AG04450 (cell line): ENCODE results near the gene TPX2. TPM values are rescaled to one million over a fixed set of nuclear protein-coding genes. Genes with fewer than 3 reads are reported as not detected.

Experiments used
- CTCF ChIA-PET: fragments of 300-600, 350-600 bp; formaldehyde crosslinking; extraction: SDS; loops from one replicate; lab custom pipeline; 2022; ENCODE audit warnings: antibody characterized with exemption, inconsistent platforms; lab: Charles Lee
- POLR2A ChIA-PET: fragments of 350-600 bp; formaldehyde crosslinking; extraction: SDS; loops from one replicate; lab custom pipeline; 2021; ENCODE audit warnings: antibody characterized with exemption, inconsistent platforms; lab: Yijun Ruan, JAX
- DNase-seq: peaks from one replicate; pipeline ENCODE4 v3.0.0-alpha.2; 2011; ENCODE audit warnings: low read depth, low spot score
- H3K27ac ChIP-seq: one replicate; pipeline ENCODE4 v1.5.1; 2012; ENCODE audit warnings: low read depth, low read length, control low read depth
- H3K27me3 ChIP-seq: one replicate; pipeline ENCODE4 v1.6.0; 2012; ENCODE audit warnings: low read length; ENCODE audit not compliant: control insufficient read depth, insufficient read depth
- H3K4me3 ChIP-seq: 2 replicates; pipeline ENCODE4 v1.5.1; 2011; ENCODE audit warnings: mild to moderate bottlenecking, low read depth, low read length, control low read depth
- H3K9me3 ChIP-seq: 2 replicates; pipeline ENCODE4 v1.5.1; 2012; ENCODE audit warnings: low read length; ENCODE audit not compliant: control insufficient read depth, insufficient read depth
- CTCF ChIP-seq: IDR thresholded peaks from 2 replicates; pipeline ENCODE4 v1.5.1; 2011; ENCODE audit warnings: low read depth, low read length, control low read depth, inconsistent platforms
- polyA plus RNA-seq: library from polyadenylated mRNA; depleted of rRNA; stranded (reverse); fragments of >200 nt; gene quantifications from 2 replicates; pipeline ENCODE4 v1.2.3, GENCODE V29; 2011

TPX2 gene
- polyA plus RNA-seq, 1 experiment, result 24.4 TPM

- TF ChIP-seq CTCF, result no peak
- Histone ChIP-seq H3K9me3 (no peaks in the 10 kb centered on the region), H3K27ac (no peak overlapping the region), H3K27me3 (no peaks in the 10 kb centered on the region), H3K4me3 (no peak overlapping the region)
- ChIA-PET POLR2A (no interaction called here), CTCF (interaction anchor here (1.6 to 6.2 kb wide), 2 partner anchors 13 to 49 kb away, joined by 8 to 45 read pairs; no protein-coding TSS in a partner anchor)
- no peak for DNase-seq
These were observed 28.5 kb upstream of the TPX2 start for GRCh38 chr20:31710423-31711108.

- POLR2A ChIA-PET, result interaction anchor here (1.2 to 3.0 kb wide), 2 partner anchors 12 to 50 kb away, joined by 4 to 25 read pairs; partner anchors contain the start of gene BCL2L1
- TF ChIP-seq CTCF, result no peak
- no peak overlapping the region for H3K27ac ChIP-seq
- H3K9me3 ChIP-seq, result no peaks in the 10 kb centered on the region
- CTCF ChIA-PET, result interaction anchor here (1.6 to 6.2 kb wide), 2 partner anchors 13 to 50 kb away, joined by 8 to 45 read pairs; no protein-coding TSS in a partner anchor
- DNase-seq, result no peak
- H3K4me3 ChIP-seq, result no peak overlapping the region
- H3K27me3 ChIP-seq, result no peaks in the 10 kb centered on the region
These were observed 27.6 kb upstream of the TPX2 start for GRCh38 chr20:31711179-31712111.

GRCh38 chr20:31712112-31712553 lies 27.0 kb upstream of the TPX2 start:
- H3K4me3 ChIP-seq, result no peak overlapping the region
- no peaks in the 10 kb centered on the region for H3K27me3 ChIP-seq
- H3K27ac ChIP-seq, result peak overlapping the region; percentile 95
- ChIA-PET POLR2A (interaction anchor here (1.2 to 3.0 kb wide), 3 partner anchors 11 to 51 kb away, joined by 4 to 25 read pairs (median 12); partner anchors contain the start of gene BCL2L1), CTCF (interaction anchor here (1.1 to 6.2 kb wide), 3 partner anchors 12 to 78 kb away, joined by 5 to 45 read pairs (median 8); no protein-coding TSS in a partner anchor)
- no peaks in the 10 kb centered on the region for H3K9me3 ChIP-seq
- no peak for DNase-seq
- no peak for TF ChIP-seq CTCF

- TF ChIP-seq CTCF, result no peak
- ChIA-PET POLR2A (interaction anchor here (0.9 to 3.0 kb wide), 5 partner anchors 10 to 79 kb away, joined by 4 to 25 read pairs (median 5); partner anchors contain the start of gene BCL2L1), CTCF (interaction anchor here (1.1 to 6.2 kb wide), 4 partner anchors 11 to 79 kb away, joined by 5 to 45 read pairs (median 6); no protein-coding TSS in a partner anchor)
- Histone ChIP-seq H3K9me3 (no peaks in the 10 kb centered on the region), H3K27me3 (no peaks in the 10 kb centered on the region), H3K27ac (peak overlapping the region; percentile 95), H3K4me3 (peak overlapping the region; percentile 34)
- DNase-seq, result peak; percentile 67
These were observed 26.4 kb upstream of the TPX2 start for GRCh38 chr20:31712564-31713311.
